GM19193 (cell line): ENCODE data around the gene ST6GALNAC3.

Experiments used
- POLR2A ChIP-seq: IDR thresholded peaks from 4 replicates; pipeline ENCODE4 v1.6.1; 2011; ENCODE audit not compliant: insufficient read depth, insufficient read length; ENCODE audit errors: extremely low read depth

The ST6GALNAC3 gene

DNA sequence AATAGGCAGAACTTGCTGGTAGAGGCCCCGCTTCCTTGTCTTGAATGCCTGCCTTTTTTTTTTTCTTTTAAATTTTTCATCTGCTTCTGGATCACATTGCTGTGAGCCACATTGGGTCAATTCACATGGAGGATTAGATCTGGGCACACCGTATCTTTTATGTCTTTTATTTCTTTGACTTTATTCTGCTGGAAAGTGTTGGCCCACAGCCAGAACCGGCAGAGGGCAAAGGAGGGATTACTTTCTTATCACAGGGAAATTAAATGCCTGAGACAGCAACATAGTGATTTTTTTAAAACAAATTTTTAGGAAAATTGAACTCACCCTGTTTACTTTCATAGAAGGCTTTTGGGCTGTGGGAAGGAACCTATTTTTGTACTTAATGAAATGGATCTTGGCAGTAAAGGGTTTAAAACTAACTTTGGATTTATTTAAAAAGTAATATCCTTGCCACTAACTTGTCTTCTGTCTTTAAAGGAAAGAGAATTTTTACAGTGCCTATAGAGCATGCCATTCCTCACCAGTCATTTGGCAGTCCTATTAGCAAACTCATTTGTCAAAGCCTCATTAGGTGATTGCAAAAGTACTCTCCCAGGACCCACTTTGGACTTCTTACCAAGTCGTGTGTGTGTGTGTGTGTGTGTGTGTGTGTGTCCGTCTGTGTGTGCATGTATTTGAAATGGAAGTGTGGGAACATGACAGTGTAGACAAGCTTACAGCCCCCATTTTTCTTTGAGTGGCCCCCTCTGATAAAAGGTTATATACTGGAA is 68.4 kb downstream of the ST6GALNAC3 start:
- TF ChIP-seq POLR2A, result no peak

DNA sequence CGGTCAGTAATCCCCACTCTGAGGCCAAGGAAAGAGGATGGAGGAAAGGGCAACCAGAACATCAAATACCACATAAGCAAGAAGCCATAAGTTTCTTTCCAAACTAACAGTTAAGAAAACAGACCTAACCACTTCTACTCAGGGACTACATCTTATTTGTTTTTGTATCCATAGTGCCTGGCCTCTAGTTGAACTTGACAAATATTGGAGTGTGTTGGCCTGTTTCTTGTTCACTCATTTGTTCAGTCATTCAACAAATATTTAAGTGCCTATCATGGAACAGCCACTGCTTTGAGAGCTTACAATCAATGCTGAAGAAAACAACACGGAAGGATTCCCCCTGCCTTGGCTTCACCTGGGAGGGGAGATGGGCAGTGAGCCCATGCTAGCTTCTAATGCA is 69.7 kb downstream of the ST6GALNAC3 start:
- no peak for TF ChIP-seq POLR2A

DNA sequence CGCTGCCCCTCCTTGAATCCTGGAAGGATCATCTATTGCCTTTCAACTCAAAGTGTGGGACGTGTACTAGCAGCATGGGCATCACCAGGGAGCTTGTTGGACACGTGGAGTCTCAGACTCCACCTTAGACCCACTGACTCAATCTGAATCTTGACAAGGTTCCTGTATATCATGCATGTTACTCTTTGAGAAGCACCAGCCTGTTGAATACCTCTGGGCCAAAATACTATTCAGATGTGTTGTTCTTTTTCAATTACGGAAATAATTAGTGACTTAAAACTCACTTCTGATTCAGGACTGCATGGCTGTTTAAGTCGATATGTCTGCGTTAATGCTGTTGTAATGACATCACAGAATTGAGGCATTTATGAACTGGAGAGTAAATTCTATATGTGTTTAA is 70.8 kb downstream of the ST6GALNAC3 start:
- no peak for TF ChIP-seq POLR2A

DNA sequence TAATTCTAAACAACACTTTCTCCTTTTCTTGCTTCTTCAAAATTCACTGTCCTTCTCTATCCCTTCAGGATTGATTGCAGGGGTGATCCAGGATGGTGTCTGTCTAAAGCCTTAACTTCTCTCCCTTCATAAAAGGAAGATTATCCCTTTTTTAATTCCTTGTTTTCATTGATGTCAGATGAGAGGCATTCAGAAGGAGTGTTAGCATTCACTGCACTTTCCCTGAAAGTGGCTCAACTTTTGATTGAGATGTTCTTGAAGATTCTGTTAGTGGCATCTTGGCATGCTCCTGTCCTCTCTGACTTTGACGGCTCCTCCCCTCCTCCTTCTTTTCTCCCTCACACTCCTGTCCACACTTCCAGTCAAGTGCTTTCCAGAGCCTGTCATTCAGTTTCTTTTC is 71.6 kb downstream of the ST6GALNAC3 start:
- TF ChIP-seq POLR2A, result no peak

DNA sequence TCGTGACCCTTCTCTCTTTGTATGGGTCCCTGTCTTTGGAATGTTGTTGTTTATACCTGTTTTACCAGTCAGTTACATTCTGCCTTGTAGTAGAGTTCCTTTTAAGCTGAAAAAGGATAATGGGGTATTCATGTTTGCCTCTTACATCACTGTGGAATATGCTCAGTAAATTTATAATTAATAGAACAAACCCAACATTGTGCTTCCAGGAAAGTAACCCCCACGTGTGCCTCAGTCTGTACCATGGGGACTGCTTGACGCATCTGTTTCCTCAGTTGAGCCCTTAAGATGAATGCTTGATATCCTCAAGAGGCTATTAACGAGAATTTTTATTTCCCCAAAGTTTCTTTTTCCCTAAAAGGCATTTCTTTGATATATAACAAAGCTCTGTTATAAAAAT is 73.4 kb downstream of the ST6GALNAC3 start:
- TF ChIP-seq POLR2A, result no peak

DNA sequence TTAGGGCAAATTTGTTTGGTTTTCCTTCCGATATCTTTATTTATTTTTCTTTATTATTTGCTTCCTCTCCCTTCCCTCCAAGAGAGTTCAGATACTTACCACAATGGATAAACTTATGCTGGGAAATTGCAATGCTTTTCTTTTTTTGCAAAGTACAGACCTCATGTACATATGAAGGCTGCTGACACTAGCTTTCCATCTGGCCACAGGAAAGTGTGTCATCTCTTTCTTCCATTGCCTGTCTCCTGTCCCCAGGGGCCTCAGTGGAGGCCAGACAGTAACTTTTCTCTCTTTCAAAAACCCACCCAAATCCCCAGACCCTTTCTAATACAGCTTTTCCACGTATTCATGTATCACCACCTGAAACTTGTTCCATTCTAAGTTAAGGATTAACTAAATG is 73.9 kb downstream of the ST6GALNAC3 start:
- no peak for TF ChIP-seq POLR2A

DNA sequence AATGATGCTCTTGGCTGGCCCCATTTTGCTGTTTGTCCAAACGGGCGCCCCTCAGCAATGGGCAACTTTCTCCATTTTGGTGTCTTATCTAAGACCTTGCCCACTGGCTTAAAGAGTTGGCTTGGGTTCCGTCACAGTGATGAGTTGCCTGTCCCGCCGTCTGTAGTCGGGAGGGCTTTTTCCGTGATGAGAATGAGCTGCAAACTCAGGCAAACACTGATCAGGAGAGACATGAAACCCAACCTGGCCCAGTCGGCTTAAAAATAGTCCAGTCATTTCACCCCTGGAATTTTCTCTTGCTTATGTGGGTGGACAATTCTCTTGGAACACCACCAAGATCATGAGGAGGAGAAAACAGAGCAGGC is 79.3 kb downstream of the ST6GALNAC3 start:
- TF ChIP-seq POLR2A, result no peak

DNA sequence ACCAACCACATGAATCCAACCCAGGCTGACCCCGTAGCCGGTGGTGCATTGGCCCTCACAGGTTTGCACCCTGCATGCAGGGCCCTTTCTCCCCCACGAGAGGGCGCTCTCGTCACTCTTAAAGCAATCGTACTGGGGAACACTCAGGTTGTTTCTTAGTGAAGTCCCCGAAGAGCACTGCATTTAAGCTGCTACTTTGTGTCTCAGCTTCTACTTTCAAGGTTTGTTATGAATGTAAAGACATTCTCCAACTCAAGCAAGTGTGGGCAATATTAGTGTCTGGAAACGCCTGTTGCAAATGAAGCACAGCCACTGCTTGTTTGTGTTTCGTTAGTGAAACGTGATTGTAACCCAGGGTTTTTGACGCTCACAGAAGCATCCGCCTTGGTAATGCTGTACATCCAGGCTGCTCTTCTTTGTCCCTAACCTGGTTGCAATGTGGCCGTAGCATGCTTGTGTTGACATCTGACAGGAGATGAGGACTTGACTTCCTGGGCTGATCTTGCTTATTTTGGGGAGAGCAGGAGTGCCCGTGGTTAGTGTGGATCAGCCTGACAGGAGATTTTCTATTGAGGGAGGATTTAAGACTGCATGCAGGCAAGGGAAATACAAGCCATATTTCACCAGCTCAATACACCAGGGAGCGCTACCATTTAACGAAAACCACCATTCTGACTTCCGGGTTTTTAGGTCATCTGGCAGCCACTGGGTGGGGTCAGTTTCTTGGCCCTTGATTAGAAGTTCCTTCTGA is 79.8 kb downstream of the ST6GALNAC3 start:
- no peak for TF ChIP-seq POLR2A

DNA sequence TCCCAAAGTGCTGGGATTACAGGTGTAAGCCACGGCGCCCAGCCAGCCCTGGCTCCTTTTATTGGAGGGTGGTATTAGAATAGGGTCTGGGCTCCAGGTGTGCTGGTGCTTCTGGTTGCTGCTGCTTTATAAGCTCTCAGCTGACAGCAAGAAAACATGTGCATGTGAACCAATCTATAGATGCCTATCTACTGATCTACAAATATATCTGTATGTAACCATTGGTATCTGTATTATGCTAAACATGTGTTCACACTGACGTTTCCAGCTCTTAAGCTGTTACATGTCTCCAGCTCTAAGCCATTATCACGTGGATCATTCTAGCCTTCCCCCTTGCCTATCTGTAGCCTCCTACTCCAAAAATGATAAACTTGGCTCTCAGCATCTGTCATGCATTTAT is 82.4 kb downstream of the ST6GALNAC3 start:
- TF ChIP-seq POLR2A, result no peak

DNA sequence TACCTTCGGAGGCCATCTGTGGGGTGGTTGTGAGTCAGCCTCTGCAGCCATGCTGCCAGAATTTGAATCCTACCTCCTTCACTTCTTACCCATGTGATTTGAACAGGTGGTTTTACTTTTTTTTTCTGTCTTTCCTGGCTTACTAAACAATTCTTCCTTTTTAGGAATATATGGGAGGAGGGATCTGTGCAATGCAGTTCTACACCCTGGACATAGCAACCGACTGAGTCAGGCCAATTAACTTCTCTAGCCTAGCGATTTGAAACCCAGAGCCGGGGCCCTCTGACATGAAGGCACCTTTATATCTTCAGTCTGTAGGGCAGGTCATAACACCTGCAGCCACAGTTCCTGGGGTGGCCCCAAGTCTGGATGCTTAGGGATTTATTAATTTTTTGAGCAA is 83.6 kb downstream of the ST6GALNAC3 start:
- TF ChIP-seq POLR2A, result no peak

DNA sequence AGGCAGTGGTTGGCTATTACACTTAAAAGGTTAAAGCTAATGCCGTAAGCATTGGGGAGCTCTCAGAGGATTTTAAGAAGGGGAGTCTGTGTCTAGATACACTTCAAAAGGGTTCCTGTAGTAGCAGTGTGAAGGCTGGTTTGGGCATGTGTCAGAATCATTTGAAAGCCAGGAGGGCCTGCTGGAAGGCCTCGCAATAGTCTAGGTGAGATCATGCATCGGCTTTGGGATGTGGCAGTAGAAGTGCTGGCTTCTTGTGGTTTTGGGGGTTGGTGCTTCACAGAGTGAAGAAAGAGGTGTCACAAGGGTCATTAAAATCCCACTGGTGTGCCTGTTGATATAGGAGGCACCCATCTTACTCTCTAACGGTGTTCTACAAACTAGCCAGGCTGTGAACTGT is 85.7 kb downstream of the ST6GALNAC3 start:
- no peak for TF ChIP-seq POLR2A

DNA sequence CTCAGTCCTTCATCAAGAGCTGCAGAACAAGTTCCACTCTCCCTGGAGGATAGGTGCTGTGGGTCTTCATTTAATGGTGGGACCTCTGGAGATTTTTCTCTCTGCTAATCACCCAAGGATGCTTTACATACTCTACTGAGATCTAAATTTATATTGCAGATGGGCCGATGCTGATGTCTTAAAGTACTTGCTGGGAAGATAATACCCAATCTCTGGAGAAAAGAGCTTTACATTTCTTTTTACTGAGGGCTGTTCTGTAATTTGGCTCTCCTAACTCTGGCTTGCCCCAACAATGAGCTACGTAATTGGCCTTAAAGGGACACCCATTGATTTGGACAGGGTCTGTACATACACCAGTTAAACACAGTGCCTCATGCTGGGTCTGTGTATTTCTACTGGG is 86.9 kb downstream of the ST6GALNAC3 start:
- no peak for TF ChIP-seq POLR2A

DNA sequence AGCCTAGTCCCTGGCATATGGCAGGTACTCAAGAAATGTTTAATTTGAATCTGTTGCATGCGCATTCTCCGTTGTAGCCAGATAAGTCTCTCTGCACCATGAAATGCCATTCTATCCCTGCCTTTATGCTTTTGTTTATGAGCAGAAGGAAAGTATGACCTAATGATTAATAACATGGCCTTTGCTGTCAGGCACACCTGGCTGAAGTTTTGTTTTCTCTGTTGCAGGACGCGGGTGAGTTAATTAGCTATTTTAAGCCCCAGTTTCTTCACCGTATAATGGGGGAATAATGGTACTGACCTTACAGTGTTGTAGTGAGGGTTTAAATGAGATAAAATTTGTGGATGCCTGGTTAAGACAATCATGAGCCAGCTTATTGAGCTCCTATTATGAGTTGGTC is 87.7 kb downstream of the ST6GALNAC3 start:
- no peak for TF ChIP-seq POLR2A

DNA sequence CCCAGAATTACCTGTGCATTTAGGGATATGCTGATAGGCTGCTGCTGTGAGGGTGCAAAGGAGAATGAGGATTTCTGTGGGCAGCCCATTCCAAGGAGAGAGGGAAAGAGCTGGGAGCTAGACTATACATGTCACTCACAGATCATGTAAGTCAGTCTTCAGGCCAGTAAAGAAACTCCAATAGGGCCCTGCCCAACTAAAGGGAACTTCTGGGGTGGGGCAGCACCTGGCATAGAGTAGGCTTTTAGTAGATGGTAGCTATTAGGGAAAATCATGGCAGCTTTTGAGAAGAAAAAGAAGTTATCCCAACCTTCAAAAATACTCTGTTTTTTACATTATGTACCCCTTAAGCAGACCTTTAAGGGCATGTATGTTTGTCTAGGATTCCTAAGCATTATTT is 89.6 kb downstream of the ST6GALNAC3 start:
- TF ChIP-seq POLR2A, result no peak

DNA sequence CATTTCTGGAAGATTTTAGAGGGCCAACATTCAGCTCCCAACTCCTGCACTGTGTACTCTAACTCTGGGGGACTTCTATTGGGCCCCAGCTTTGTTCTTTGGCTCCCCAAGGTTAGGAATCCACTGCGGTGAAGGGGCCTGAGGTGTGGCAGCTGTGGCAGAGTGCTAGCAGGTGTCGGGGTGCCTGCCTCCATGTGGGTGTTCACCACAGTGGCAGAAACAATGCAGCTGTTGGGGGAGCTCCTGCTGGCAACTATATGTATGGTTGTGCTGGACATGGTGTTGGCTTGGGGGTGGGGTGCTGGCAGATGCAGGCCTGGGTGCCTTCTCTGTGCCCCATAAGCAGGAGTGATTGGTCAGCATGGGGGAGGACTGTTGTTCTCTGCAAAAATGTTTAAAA is 95.5 kb downstream of the ST6GALNAC3 start:
- no peak for TF ChIP-seq POLR2A

DNA sequence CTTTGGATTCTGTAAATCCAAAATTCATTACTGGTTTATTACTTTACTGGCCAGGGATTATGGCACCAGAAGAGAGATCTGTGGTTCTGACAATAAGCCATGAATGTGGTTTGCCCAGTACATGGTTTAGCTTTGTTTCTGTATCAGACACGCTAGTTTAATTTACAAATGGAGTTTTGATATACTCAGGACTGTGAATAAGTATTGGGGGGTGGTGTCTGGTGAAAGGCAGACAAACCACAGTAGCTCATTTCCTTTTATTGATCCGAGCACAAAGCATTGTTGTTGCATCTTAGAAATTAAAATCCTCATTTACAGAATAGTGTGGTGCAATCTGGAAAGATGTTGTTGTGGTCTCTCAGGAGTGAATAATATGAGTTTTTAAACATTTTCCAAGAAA is 96.0 kb downstream of the ST6GALNAC3 start:
- TF ChIP-seq POLR2A, result no peak
